DOHH2 (cell line): ENCODE measurements around the gene FBRSL1.

Experiments
- EZH2phosphoT487 ChIP-seq: fragments of 200-600 bp; sonication (generic); IDR thresholded peaks from 2 replicates; pipeline ENCODE4 v1.6.1; 2017; ENCODE audit warnings: borderline replicate concordance, mild to moderate bottlenecking, antibody characterized with exemption, low read length, moderate library complexity, mixed read lengths
- TF ChIP-seq, protein P1 (sequence below): fragments of 200-600 bp; sonication (generic); IDR thresholded peaks from one replicate; pipeline ENCODE4 v1.5.1; 2014; ENCODE audit warnings: antibody characterized with exemption, mild to moderate bottlenecking, low read depth, low read length; ENCODE audit not compliant: poor library complexity, severe bottlenecking

DNA sequence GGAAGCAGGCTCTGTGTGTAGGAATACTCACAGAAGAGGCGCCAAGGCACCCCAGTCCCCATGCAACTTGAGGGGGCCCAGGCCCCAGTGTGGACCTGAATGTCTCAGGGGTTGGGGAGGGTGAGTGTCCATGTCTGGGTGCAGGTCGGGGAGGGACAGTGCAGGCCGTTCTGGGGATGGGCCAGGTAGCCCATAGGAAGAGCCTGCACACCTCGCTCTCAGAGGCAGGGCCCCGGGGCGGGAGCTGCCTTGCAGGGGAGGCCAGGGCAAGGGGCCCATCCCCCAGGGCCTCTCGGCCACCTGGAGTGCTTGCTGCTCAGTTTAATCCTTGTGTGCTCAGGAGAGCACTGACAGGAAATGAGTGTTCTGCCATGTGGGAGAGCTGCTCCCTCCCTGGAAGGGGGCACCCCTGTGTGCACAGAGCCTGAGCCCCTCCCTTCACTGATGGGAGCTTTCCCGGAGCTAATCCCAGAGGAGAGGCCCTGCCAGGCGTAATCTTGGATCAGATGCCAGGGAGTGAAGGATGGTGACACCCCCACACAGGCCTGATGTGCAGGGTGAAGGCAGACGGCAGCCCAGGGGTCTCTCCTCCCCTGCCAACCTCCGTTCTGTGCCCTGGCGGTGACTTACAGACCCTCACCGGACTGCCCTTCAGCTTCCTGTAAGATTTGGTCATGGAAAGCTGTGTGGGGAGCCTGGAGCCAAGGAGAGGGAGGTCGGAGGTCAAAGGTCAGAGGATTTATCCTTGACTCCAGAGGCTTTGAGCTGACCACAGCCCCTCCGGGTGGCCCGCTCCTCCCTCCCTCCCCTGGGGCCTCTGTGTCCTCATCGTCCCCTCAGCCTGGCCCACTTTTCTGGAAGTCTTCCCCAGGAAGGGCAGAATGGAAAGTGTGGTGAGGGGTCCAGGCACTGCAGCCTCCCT is 24.4 kb upstream of the FBRSL1 start:
- TF ChIP-seq, protein P1, sequence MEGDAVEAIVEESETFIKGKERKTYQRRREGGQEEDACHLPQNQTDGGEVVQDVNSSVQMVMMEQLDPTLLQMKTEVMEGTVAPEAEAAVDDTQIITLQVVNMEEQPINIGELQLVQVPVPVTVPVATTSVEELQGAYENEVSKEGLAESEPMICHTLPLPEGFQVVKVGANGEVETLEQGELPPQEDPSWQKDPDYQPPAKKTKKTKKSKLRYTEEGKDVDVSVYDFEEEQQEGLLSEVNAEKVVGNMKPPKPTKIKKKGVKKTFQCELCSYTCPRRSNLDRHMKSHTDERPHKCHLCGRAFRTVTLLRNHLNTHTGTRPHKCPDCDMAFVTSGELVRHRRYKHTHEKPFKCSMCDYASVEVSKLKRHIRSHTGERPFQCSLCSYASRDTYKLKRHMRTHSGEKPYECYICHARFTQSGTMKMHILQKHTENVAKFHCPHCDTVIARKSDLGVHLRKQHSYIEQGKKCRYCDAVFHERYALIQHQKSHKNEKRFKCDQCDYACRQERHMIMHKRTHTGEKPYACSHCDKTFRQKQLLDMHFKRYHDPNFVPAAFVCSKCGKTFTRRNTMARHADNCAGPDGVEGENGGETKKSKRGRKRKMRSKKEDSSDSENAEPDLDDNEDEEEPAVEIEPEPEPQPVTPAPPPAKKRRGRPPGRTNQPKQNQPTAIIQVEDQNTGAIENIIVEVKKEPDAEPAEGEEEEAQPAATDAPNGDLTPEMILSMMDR: no peak
- no peak for TF ChIP-seq EZH2phosphoT487
